GM21723 (cell line): ENCODE data around the gene RPL22.

ENCODE experiments used
- ATAC-seq: cut with Tn5 transposase; IDR thresholded peaks from one replicate; pipeline ENCODE4 v1.9.1; 2021; ENCODE audit warnings: mild to moderate bottlenecking, moderate library complexity; ENCODE audit not compliant: unreplicated experiment

Gene RPL22

GRCh38 chr1:6205849-6206519, 6.6 kb upstream of the RPL22 start, which contains the start of gene RNF207:
Gene RNF207 (plus strand): TSS chr1:6206119. CDS start chr1:6206536, 417 bp downstream.
- ATAC-seq: peak; percentile 71

- ATAC-seq: no peak
These were observed 2.9 kb upstream of the RPL22 start for GRCh38 chr1:6202256-6202655.

- ATAC-seq: no peak
These were observed 904 bp upstream of the RPL22 start for GRCh38 chr1:6200188-6200809.

- ATAC-seq: peak; percentile 21
These were observed 623 bp downstream of the RPL22 start for GRCh38 chr1:6198646-6199297.

- no peak for ATAC-seq
These were observed 1.5 kb downstream of the RPL22 start for GRCh38 chr1:6197746-6198427.

GRCh38 chr1:6191968-6192367, 7.4 kb downstream of the RPL22 start:
- no peak for ATAC-seq

GRCh38 chr1:6188466-6188865, 10.9 kb downstream of the RPL22 start:
- no peak for ATAC-seq

- no peak for ATAC-seq
These were observed 13.6 kb downstream of the RPL22 start for GRCh38 chr1:6185635-6186382.

GRCh38 chr1:6185151-6185550, 14.2 kb downstream of the RPL22 start:
- ATAC-seq: no peak

GRCh38 chr1:6184083-6184783, 15.2 kb downstream of the RPL22 start:
- ATAC-seq: no peak

GRCh38 chr1:6183520-6183989, 15.8 kb downstream of the RPL22 start:
- ATAC-seq: no peak

GRCh38 chr1:6181347-6181770, 18.0 kb downstream of the RPL22 start:
- ATAC-seq: no peak

- ATAC-seq: no peak
These were observed 18.6 kb downstream of the RPL22 start for GRCh38 chr1:6180707-6181311.

- no peak for ATAC-seq
These were observed 19.1 kb downstream of the RPL22 start, which contains the start of gene CHD5 for GRCh38 chr1:6180268-6180706. Gene CHD5 (minus strand): TSS chr1:6180321. CDS start chr1:6180023, 298 bp downstream.

- ATAC-seq: no peak
These were observed 19.7 kb downstream of the RPL22 start for GRCh38 chr1:6179564-6180175.

GRCh38 chr1:6178751-6179563, 20.4 kb downstream of the RPL22 start:
- ATAC-seq: no peak

- ATAC-seq: no peak
These were observed 21.6 kb downstream of the RPL22 start for GRCh38 chr1:6177681-6178380.

GRCh38 chr1:6176779-6177178, 22.6 kb downstream of the RPL22 start:
- no peak for ATAC-seq
